Fibroblast of mammary gland (primary cell): ENCODE measurements around the gene EPHB2.

ENCODE experiments used
- DNase-seq: peaks from one replicate; pipeline ENCODE4 v3.0.0-alpha.2; 2010; ENCODE audit warnings: low read depth
- H3K4me3 ChIP-seq: 2 replicates; pipeline ENCODE4 v1.5.1; 2011; ENCODE audit warnings: low read depth, mild to moderate bottlenecking, low read length, moderate library complexity; ENCODE audit not compliant: control insufficient read depth
- CTCF ChIP-seq: conservative IDR thresholded peaks from 2 replicates; pipeline ENCODE4 v1.5.1; 2011; ENCODE audit warnings: low read depth, low read length, inconsistent platforms; ENCODE audit not compliant: control insufficient read depth, insufficient read depth

The EPHB2 gene

DNA sequence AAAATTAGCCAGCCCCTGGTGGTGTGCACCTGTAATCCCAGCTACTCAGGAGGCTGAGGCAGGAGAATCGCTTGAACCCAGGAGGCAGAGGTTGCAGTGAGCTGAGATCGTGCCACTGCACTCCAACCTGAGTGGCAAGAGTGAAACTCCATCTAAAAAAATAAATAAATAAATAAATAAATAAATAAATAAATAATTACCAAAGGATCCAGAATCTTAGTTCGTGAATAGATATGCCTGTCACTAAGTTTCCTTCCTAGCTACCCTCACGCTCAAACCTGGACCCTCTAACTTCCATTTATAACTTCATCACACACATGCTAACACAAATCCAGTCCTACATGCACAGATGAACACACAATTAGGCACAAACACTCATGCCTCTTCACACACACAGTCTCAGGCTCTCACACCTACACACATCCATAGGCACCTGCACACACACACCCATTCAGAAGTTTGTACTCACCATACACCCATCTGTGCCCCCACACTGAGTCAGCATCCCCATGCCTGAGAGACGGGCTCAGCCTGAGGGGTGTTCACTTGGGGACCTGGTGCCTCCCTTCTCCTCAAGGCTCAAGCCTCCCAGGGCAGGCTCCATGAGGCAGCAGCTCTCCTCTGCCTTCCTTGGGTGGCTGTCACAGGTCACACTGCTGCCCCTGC is 200.5 kb downstream of the EPHB2 start:
- no peak for TF ChIP-seq CTCF
- no peak overlapping the region for H3K4me3 ChIP-seq
- DNase-seq: no peak

DNA sequence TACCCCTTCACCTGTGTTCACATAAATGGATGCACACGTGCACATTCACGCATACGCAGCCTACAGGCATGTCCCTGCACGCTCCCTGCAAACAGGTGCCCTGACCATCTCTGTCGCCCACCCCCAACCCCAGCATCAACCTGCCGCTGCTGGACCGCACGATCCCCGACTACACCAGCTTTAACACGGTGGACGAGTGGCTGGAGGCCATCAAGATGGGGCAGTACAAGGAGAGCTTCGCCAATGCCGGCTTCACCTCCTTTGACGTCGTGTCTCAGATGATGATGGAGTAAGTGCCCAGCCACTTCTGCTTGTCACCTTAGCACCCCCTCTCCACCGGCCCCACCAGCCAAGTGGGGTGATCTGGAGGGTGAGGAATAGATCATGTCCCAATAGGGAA is 201.7 kb downstream of the EPHB2 start:
- DNase-seq: no peak
- TF ChIP-seq CTCF: no peak
- no peak overlapping the region for H3K4me3 ChIP-seq

GRCh38 chr1:22913421-22914141 is 202.9 kb downstream of the EPHB2 start:
- no peak for TF ChIP-seq CTCF

GRCh38 chr1:22914156-22914555 is 203.5 kb downstream of the EPHB2 start:
- TF ChIP-seq CTCF: no peak
- H3K4me3 ChIP-seq: no peak overlapping the region
- no peak for DNase-seq

More at GRCh38 chr1:22913421-22914141, 202.9 kb downstream of the EPHB2 start:
- no peak overlapping the region for H3K4me3 ChIP-seq
- DNase-seq: no peak

GRCh38 chr1:22914633-22915217 is 204.1 kb downstream of the EPHB2 start:
- no peak overlapping the region for H3K4me3 ChIP-seq
- no peak for TF ChIP-seq CTCF
- DNase-seq: no peak

DNA sequence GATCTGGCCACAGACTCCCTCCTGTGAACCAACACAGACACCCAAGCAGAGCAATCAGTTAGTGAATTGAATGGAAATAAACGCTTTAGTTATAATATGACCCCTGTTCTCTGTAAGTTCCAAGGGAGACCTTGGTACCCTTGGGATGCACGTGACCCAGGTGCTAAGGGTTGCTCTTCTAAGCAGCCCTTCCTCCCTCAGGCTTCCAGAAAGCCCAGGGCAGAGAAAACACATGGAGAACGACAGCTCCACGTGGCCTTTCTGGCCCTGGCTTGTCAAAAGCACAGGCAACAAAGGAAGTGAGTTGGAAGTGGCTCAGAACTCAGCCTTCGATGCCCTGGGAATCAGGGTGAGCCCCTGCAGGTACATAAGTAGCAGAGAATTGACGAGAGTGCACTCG is 204.6 kb downstream of the EPHB2 start:
- TF ChIP-seq CTCF: no peak
- H3K4me3 ChIP-seq: no peak overlapping the region
- DNase-seq: no peak
